Glomerular visceral epithelial cell (primary cell): ENCODE data around the gene MTPN.

Source experiments
- DNase-seq: peaks from one replicate; pipeline ENCODE4 v3.0.0-alpha.2; 2016; ENCODE audit errors: extremely low spot score

Gene MTPN

GRCh38 chr7:135925210-135925609 is 51.9 kb downstream of the MTPN start:
- DNase-seq: no peak

DNA sequence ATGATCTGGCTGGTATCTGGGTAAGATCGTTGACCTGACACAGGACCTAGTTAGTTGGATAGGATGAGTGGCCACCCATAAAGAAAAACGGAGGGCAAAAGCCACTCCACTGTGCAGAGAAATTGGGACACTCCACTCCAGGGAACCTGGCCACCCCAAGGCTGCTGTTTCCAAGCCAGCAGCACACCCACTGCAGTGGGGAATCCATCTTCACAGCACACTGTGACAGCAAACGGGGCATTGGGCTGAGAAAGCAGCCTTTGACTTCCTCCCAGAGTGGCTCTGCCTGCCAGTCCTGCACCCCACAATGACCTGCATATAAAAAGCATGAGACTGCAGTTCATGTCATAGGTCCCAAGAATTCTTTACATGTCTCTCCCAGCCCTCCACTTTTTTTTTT is 52.9 kb downstream of the MTPN start:
- no peak for DNase-seq

DNA sequence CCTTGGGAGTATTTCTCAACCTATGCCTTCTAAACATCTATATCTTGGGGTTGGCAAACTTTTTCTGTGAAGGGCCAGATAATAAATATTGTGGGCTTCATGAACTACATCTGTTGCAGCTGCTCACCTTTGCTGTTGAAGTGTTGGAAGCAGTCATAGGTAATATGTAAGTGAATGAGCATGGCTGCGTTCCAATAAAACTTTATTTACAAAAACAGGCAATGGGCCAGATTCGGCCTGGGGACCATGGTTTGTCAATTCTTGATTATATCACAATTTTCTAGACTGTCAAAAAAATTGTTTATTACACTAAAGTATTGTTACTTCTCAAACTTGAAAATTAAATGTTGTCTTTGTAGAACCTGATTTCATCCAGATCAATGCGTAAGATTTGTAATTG is 54.9 kb downstream of the MTPN start:
- DNase-seq: no peak

GRCh38 chr7:135920478-135920877 is 56.7 kb downstream of the MTPN start:
- no peak for DNase-seq

DNA sequence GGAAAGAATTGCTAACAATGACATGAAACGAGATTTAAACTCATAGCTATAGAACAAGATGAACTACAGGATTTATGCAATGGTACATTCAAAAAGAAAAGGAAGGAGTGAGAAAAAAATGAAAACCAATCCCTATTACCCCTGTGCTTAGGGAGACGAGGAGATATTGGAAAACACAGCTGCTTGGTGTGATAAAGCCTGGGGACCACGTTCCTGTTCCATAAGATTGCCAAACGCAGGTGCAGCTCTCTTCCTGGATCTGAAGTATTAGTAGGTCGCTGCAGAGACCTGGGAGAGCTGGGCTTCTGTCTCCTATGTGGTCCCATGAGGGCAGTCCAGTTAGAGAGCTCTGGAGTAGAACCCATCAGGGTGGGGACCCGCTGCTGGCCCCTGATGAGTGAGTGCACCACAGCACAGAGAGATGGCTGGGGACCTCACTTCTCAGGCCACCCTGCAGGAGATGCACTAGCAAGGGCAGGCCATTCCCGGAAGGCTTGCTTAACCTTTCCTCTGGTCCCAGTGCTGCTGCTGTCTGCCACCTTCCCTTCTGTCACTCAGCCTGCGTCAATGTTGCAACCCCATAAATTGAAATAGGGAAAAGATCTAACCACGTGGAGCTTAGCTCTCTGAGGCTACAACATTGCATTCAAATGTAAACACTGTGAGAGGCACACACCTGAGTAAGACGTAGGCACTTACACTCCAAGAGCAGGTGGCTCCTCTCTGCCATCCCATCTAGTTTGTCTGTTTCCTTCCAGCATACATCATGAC is 57.9 kb downstream of the MTPN start:
- no peak for DNase-seq

DNA sequence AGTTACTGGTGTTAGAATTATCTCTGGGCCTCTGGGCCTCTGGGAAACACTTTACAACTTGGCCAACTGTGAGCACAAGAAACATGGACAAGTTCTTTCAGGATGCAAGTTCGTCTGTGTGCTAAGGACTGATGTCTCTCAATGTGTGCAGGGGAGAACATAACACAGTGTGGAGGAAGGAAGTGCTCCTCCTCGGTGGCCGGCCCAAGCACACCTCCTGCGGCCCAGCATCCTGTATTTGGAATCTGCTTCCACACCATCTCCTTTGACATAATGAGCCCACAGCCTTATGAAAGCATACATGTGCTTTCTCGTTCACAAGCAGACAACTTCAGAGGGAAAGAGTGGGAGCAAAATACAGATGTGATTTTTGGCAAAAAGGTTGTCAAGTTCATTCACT is 59.0 kb downstream of the MTPN start:
- DNase-seq: no peak

DNA sequence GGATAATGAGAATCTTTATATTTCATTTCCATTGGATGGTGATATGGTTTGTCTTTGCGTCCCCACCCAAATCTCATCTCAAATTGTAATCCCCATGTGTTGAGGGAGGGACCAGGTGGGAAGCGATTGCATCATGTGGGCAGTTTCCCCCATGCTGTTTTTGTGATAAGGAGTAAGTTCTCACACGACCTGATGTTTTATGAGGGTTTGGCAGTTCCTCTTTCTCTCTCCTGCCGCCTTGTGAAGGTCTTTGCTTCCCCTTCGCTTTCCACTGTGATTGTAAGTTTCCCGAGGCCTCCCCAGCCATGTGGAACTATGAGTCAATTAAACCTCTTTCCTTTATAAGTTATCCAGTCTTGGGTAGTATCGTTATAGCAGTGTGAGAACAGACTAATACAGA is 59.4 kb downstream of the MTPN start:
- DNase-seq: no peak

DNA sequence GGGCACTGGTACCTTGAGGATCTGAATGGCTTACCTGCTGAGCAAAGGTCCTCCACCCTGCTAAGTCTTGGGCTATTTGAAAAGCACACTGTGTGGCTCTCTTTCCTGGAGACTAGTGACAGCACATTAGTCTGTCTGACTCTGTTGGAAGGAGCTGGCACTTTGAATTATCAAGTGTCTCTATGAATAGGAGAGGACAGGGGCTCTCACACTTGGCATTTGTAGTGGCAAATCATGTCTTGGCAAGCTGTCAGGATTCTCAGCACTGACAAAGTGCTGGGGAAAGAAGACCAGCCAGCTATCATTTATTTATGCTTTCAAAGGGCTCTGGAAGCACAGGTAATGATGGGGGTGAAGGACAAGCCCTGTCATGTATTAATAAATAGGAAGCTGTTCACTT is 62.8 kb downstream of the MTPN start:
- no peak for DNase-seq

GRCh38 chr7:135913404-135913803 is 63.8 kb downstream of the MTPN start:
- no peak for DNase-seq

GRCh38 chr7:135911099-135911498 is 66.1 kb downstream of the MTPN start:
- no peak for DNase-seq

DNA sequence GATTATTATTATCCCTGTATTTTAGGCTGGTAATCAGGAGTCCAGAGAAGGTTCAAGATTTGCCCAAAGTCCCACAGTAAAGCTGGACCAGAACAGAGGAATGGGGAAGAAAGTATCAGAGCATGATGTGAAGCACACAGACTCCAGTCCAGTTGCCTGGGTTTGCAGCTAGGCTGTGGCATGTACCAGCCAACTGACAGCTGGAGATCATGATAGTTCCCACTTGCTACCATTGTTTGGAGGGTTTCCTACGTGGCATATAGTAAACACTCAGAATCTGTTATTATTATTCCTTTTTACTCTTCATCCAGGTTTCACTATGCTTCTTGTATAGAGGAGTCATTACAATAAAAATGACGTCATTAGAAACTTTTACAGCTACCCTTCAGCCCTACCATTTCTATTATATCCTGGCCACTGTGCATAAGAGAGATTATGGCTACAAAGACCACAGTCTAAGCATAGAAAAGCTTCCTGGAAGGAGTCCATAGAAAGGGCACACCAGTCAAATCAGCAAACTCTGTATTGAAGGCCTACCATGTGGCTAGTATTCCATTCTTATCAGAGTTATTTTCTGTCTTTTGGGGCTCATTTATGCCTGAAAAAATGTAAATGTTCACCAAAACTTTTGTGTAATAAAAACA is 66.6 kb downstream of the MTPN start:
- DNase-seq: no peak

- DNase-seq: no peak
These were observed 71.3 kb downstream of the MTPN start for GRCh38 chr7:135905858-135906257.

GRCh38 chr7:135905355-135905754 is 71.8 kb downstream of the MTPN start:
- DNase-seq: no peak

GRCh38 chr7:135904282-135904681 is 72.9 kb downstream of the MTPN start:
- no peak for DNase-seq

DNA sequence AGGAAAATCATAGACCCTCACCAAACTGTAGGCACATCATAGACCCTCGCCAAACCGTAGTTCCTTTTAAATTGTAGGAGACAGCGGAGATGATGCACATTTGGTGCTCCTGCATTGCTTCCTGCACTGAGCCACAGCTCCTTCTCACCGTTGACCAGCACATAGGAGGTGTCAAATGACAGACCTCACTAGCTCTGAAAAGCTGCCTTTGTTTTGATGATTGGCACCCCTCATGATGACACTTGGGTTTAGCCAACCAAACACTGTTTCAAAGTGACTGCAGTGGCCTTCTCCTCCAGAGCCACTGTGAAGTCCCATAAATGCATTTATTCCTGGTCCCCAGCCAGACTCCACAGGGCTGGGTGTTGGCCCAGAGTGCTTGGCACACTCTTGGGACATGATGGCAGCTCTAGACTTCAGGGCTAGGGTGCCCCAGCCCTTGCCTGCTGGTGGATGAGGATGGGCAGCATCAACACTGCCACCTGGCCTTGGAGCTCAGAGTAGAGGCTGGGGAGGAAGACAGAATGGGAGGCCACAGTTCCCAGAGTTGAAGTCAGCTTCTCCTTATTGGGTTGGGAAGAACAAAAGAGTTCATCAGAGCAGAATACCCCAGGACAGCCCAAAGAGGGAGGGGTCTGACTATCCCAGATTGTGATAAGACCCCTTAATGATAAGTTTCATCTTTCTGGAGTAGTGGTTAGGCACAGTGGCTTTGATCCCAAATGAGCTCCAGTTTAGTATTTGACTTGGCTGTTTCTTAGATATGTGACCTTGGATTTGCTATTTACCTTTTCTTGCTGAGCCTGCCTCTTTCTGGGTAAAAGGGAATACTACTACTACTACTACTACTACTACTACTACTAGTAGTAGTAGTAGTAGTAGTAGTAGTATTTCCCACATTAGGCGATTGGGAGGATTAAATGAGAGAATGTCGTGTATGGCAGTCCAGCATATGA is 75.3 kb downstream of the MTPN start:
- no peak for DNase-seq

- DNase-seq: no peak
These were observed 77.1 kb downstream of the MTPN start for GRCh38 chr7:135900065-135900546.

- no peak for DNase-seq
These were observed 77.6 kb downstream of the MTPN start for GRCh38 chr7:135899458-135900064.

DNA sequence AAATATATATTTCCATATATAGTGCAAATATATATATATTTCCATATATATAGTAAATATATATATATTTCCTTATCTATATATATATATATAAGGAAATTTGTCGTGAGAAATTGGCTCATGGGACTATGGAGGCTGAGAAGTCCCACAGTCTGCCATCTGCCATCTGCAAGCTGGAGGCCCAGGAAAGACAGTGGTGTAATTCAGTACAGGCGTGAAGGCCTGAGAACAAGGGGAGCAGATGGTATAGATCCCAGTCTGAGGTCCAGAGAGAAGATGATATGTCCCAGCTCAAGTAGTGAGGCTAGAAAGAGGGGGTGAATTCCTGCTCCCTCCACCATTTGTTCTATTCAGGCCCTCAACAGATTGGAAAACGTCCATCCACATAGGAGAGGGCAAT is 78.9 kb downstream of the MTPN start:
- DNase-seq: no peak

GRCh38 chr7:135894816-135895215 is 82.3 kb downstream of the MTPN start:
- no peak for DNase-seq

- DNase-seq: no peak
These were observed 87.3 kb downstream of the MTPN start for GRCh38 chr7:135889823-135890222.

DNA sequence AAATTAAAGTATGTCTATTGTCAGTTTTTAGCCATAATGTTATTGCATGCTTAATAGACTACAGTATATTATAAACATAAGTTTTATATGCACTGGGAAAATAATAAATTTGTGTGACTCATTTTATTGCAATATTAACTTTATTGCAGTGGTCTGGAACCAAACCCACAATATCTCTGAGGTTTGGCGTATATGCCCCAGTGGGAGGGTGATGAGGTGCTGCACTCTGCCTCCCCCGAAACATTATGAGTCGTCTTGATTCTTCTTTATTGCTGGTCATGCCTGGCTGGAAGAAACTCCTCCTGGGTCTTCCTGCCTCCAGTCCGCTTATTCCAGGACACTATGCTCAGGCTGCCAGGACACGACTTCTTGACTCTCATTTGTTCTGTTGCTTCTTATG is 88.4 kb downstream of the MTPN start:
- DNase-seq: peak; percentile 22
